H9 (cell line): Measurements from ENCODE around the gene MDGA2. TPM values are rescaled to one million over a fixed set of nuclear protein-coding genes. Genes with fewer than 3 reads are reported as not detected.

ENCODE experiments used
- DNase-seq: peaks from one replicate; pipeline ENCODE4 v3.0.0-alpha.2; 2017
- H2AFZ ChIP-seq: one replicate; pipeline ENCODE4 v1.6.1; 2013; ENCODE audit warnings: mild to moderate bottlenecking, low read length, control low read depth, moderate library complexity
- H2AK5ac ChIP-seq: 2 replicates; pipeline ENCODE4 v1.6.1; 2013; ENCODE audit warnings: low read length, control low read depth, mixed read lengths; ENCODE audit not compliant: insufficient read length
- H2BK120ac ChIP-seq: one replicate; pipeline ENCODE4 v1.6.1; 2013; ENCODE audit warnings: low read depth, mild to moderate bottlenecking, low read length, control low read depth, inconsistent platforms; ENCODE audit not compliant: poor library complexity, severe bottlenecking
- H2BK12ac ChIP-seq: 2 replicates; pipeline ENCODE4 v1.6.1; 2013; ENCODE audit warnings: low read length, control low read depth, mixed read lengths, low read depth; ENCODE audit not compliant: insufficient read length
- H2BK15ac ChIP-seq: 2 replicates; pipeline ENCODE4 v1.6.1; 2013; ENCODE audit warnings: low read depth, low read length, control low read depth
- H2BK20ac ChIP-seq: one replicate; pipeline ENCODE4 v1.6.1; 2013; ENCODE audit warnings: low read depth, mild to moderate bottlenecking, low read length, control low read depth, inconsistent platforms; ENCODE audit not compliant: poor library complexity, severe bottlenecking
- H2BK5ac ChIP-seq: 2 replicates; pipeline ENCODE4 v1.6.1; 2013; ENCODE audit warnings: low read length, control low read depth, mixed read lengths; ENCODE audit not compliant: insufficient read length
- H3K14ac ChIP-seq: 2 replicates; pipeline ENCODE4 v1.6.1; 2013; ENCODE audit warnings: low read length, control low read depth; ENCODE audit not compliant: insufficient read depth
- H3K18ac ChIP-seq: 2 replicates; pipeline ENCODE4 v1.6.1; 2013; ENCODE audit warnings: low read depth, mild to moderate bottlenecking, mixed read lengths, low read length, control low read depth; ENCODE audit not compliant: insufficient read length
- H3K23ac ChIP-seq: 2 replicates; pipeline ENCODE4 v1.6.1; 2013; ENCODE audit warnings: low read length, control low read depth, mixed read lengths, low read depth; ENCODE audit not compliant: insufficient read length
- H3K23me2 ChIP-seq: 2 replicates; pipeline ENCODE4 v1.6.1; 2013; ENCODE audit warnings: low read depth, mild to moderate bottlenecking, mixed read lengths, low read length, control low read depth; ENCODE audit not compliant: insufficient read length, poor library complexity, severe bottlenecking
- H3K27ac ChIP-seq: 2 replicates; pipeline ENCODE4 v1.5.1; 2013; ENCODE audit warnings: low read length, control low read depth, mixed read lengths, low read depth; ENCODE audit not compliant: insufficient read length
- H3K27me3 ChIP-seq: 2 replicates; pipeline ENCODE4 v1.6.1; 2013; ENCODE audit warnings: low read length, control low read depth, inconsistent platforms; ENCODE audit not compliant: insufficient read depth
- H3K4ac ChIP-seq: 2 replicates; pipeline ENCODE4 v1.6.1; 2013; ENCODE audit warnings: low read depth, mild to moderate bottlenecking, control low read depth, inconsistent platforms, low read length, moderate library complexity
- H3K4me1 ChIP-seq: 2 replicates; pipeline ENCODE4 v1.6.1; 2013; ENCODE audit warnings: low read length, control low read depth, inconsistent platforms; ENCODE audit not compliant: insufficient read depth
- H3K4me2 ChIP-seq: 2 replicates; pipeline ENCODE4 v1.6.1; 2013; ENCODE audit warnings: low read length, control low read depth, mixed read lengths; ENCODE audit not compliant: insufficient read length, insufficient read depth
- H3K56ac ChIP-seq: 2 replicates; pipeline ENCODE4 v1.6.1; 2013; ENCODE audit warnings: low read depth, mild to moderate bottlenecking, mixed read lengths, low read length, control low read depth; ENCODE audit not compliant: insufficient read length
- H3K79me1 ChIP-seq: 2 replicates; pipeline ENCODE4 v1.6.1; 2013; ENCODE audit warnings: low read depth, mild to moderate bottlenecking, moderate library complexity, low read length, control low read depth, inconsistent platforms; ENCODE audit not compliant: insufficient read depth, poor library complexity, severe bottlenecking
- H3K79me2 ChIP-seq: 2 replicates; pipeline ENCODE4 v1.6.1; 2013; ENCODE audit warnings: low read length, control low read depth, inconsistent platforms; ENCODE audit not compliant: insufficient read depth
- H3K9ac ChIP-seq: 2 replicates; pipeline ENCODE4 v1.6.1; 2013; ENCODE audit warnings: low read length, control low read depth, mixed read lengths; ENCODE audit not compliant: insufficient read length; ENCODE audit errors: extremely low read depth
- H3K9me3 ChIP-seq: one replicate; pipeline ENCODE4 v1.6.1; 2013; ENCODE audit warnings: low read depth, low read length, inconsistent platforms; ENCODE audit not compliant: control insufficient read depth
- H3T11ph ChIP-seq: one replicate; pipeline ENCODE4 v1.6.1; 2013; ENCODE audit warnings: mild to moderate bottlenecking, low read length, control low read depth, inconsistent platforms
- H4K20me1 ChIP-seq: one replicate; pipeline ENCODE4 v1.6.1; 2013; ENCODE audit not compliant: control insufficient read depth, insufficient read length, insufficient read depth
- H4K5ac ChIP-seq: 2 replicates; pipeline ENCODE4 v1.6.1; 2013; ENCODE audit warnings: low read depth, mild to moderate bottlenecking, mixed read lengths, low read length, control low read depth; ENCODE audit not compliant: insufficient read length
- H4K8ac ChIP-seq: replicated peaks from 2 replicates; pipeline ENCODE4 v1.6.1; 2013; ENCODE audit warnings: low read length, control low read depth, mixed read lengths, low read depth; ENCODE audit not compliant: insufficient read length
- H4K91ac ChIP-seq: 2 replicates; pipeline ENCODE4 v1.6.1; 2013; ENCODE audit warnings: low read depth, mild to moderate bottlenecking, moderate library complexity, mixed read lengths, low read length, control low read depth; ENCODE audit not compliant: insufficient read length
- H3K27ac Mint-ChIP-seq, 3 experiments: 2 replicates in 2 of 3; 3 replicates in 1 of 3; pipeline ENCODE4 v1.8.0; 2020 to 2021; ENCODE audit warnings: mixed read lengths in 3 of 3, mild to moderate bottlenecking in 1 of 3, moderate library complexity in 1 of 3
- H3K27me3 Mint-ChIP-seq: 2 replicates; pipeline ENCODE4 v1.8.0; 2021; ENCODE audit warnings: low read depth, mild to moderate bottlenecking, moderate library complexity, mixed read lengths
- H3K36me3 Mint-ChIP-seq, 3 experiments: 2 replicates in 2 of 3; 3 replicates in 1 of 3; pipeline ENCODE4 v1.8.0; 2020 to 2021; ENCODE audit warnings: low read depth in 3 of 3, mixed read lengths in 3 of 3; ENCODE audit not compliant: insufficient read depth in 1 of 3
- H3K4me1 Mint-ChIP-seq, 2 experiments: 2 replicates each; pipeline ENCODE4 v1.8.0; 2020; ENCODE audit warnings: mixed read lengths in 2 of 2
- H3K4me3 Mint-ChIP-seq, 2 experiments: 2 replicates in 1 of 2; 3 replicates in 1 of 2; pipeline ENCODE4 v1.8.0; 2020 to 2021; ENCODE audit warnings: mild to moderate bottlenecking in 2 of 2, mixed read lengths in 2 of 2, moderate library complexity in 1 of 2
- H3K9me3 Mint-ChIP-seq, 2 experiments: 2 replicates in 1 of 2; 3 replicates in 1 of 2; pipeline ENCODE4 v1.8.0; 2020; ENCODE audit warnings: mild to moderate bottlenecking in 2 of 2, mixed read lengths in 2 of 2, moderate library complexity in 1 of 2
- CTCF ChIP-seq: fragments of 200-600 bp; sonication (generic); conservative IDR thresholded peaks from 3 replicates; pipeline ENCODE4 v1.8.0; 2021; ENCODE audit warnings: antibody characterized with exemption, mild to moderate bottlenecking
- WGBS: extraction: QIAGEN DNeasy Blood & Tissue Kit; methylation state at CpG from one replicate; pipeline ENCODE4 v1.1.7; 2013; ENCODE audit warnings: missing lambda C conversion rate, low lambda C conversion rate, mixed read lengths; ENCODE audit not compliant: insufficient read length; ENCODE audit errors: extremely low coverage; 5-methylcytosine and 5-hydroxymethylcytosine counted together
- total RNA-seq: library from RNA; stranded (reverse); gene quantifications from 2 replicates; pipeline ENCODE4 v1.2.1, GENCODE V29; 2021

MDGA2 gene
- total RNA-seq, 1 experiment from 2014 or later: 1.9 TPM

- H2BK15ac ChIP-seq: no peak overlapping the region
- H3K27me3 ChIP-seq: no peaks in the 10 kb centered on the region
- no peaks in the 10 kb centered on the region for H3K79me2 ChIP-seq
- H4K20me1 ChIP-seq: no peaks in the 10 kb centered on the region
- WGBS: no CpG with 5 or more reads among the region's 14 CpGs
- H2AFZ ChIP-seq: no peak overlapping the region
- H3K23ac ChIP-seq: no peak overlapping the region
- no peaks in the 10 kb centered on the region for H3K4me1 ChIP-seq
- no peaks in the 10 kb centered on the region for H3K9me3 ChIP-seq
- Mint-ChIP-seq H3K36me3 (no peaks in the 10 kb centered on the region; a peak in 1 of 7 replicates), H3K27me3 (no peaks in the 10 kb centered on the region), H3K4me3 (no peak overlapping the region), H3K27ac (no peak overlapping the region), H3K4me1 (no peaks in the 10 kb centered on the region), H3K9me3 (no peaks in the 10 kb centered on the region)
- no peak overlapping the region for H3K27ac ChIP-seq
- no peak overlapping the region for H4K8ac ChIP-seq
- no peak for TF ChIP-seq CTCF
- no peak overlapping the region for H2BK20ac ChIP-seq
- no peak overlapping the region for H4K91ac ChIP-seq
- H3K18ac ChIP-seq: no peak overlapping the region
- H2BK5ac ChIP-seq: no peak overlapping the region
- H3T11ph ChIP-seq: no peak overlapping the region
- no peak overlapping the region for H2BK120ac ChIP-seq
- no peak overlapping the region for H4K5ac ChIP-seq
- H3K9ac ChIP-seq: no peak overlapping the region
- H3K4me2 ChIP-seq: no peak overlapping the region
- no peaks in the 10 kb centered on the region for H3K79me1 ChIP-seq
- no peak overlapping the region for H2BK12ac ChIP-seq
- DNase-seq: no peak
- no peak overlapping the region for H3K56ac ChIP-seq
- H3K23me2 ChIP-seq: no peaks in the 10 kb centered on the region
- no peak overlapping the region for H2AK5ac ChIP-seq
- no peak overlapping the region for H3K14ac ChIP-seq
- H3K4ac ChIP-seq: no peak overlapping the region
Measured at GRCh38 chr14:47154276-47154797, 521.1 kb downstream of the MDGA2 start.
